Neural cell (in vitro differentiated cells): ENCODE data around the gene TRMT44. TPM values are rescaled to one million over a fixed set of nuclear protein-coding genes. Genes with fewer than 3 reads are reported as not detected.
"Not testable (repeated sequence)": the region's sequence is repeated elsewhere in the genome, so short reads cannot be mapped to it uniquely, and the experiment has no call there.

ENCODE experiments used
- H2AFZ ChIP-seq: fragments of 200-600, 300-800 bp; sonication (generic), shearing (Covaris generic); 2 replicates; pipeline ENCODE4 v1.6.0; 2014; ENCODE audit warnings: low read depth, mild to moderate bottlenecking, antibody characterized with exemption, low read length, moderate library complexity
- H3F3A ChIP-seq: fragments of 200-600 bp; shearing (Covaris generic); 2 replicates; pipeline ENCODE4 v1.6.1; 2016; ENCODE audit warnings: mild to moderate bottlenecking, moderate library complexity, mixed read lengths, antibody characterized with exemption, low read length; ENCODE audit not compliant: insufficient read depth, poor library complexity, severe bottlenecking
- H3K27ac ChIP-seq: fragments of 200-600, 300-800 bp; sonication (generic), shearing (Covaris generic); 2 replicates; pipeline ENCODE4 v1.5.1; 2014; ENCODE audit warnings: mild to moderate bottlenecking, low read length, moderate library complexity
- H3K27me3 ChIP-seq: fragments of 300-800, 200-600 bp; sonication (generic), shearing (Covaris generic); 2 replicates; pipeline ENCODE4 v1.6.0; 2014; ENCODE audit warnings: mild to moderate bottlenecking, low read depth, low read length, moderate library complexity; ENCODE audit not compliant: insufficient read depth
- H3K36me3 ChIP-seq: fragments of 300-800, 200-600 bp; sonication (generic), shearing (Covaris generic); 2 replicates; pipeline ENCODE4 v1.5.1; 2014; ENCODE audit warnings: mild to moderate bottlenecking, antibody characterized with exemption, low read length, moderate library complexity; ENCODE audit not compliant: insufficient read depth
- H3K4me2 ChIP-seq: fragments of 300-800, 200-600 bp; sonication (generic), shearing (Covaris generic); 2 replicates; pipeline ENCODE4 v1.6.0; 2014; ENCODE audit warnings: mild to moderate bottlenecking, low read length
- H3K4me3 ChIP-seq: fragments of 300-800, 200-600 bp; sonication (generic), shearing (Covaris generic); 2 replicates; pipeline ENCODE4 v1.5.1; 2014; ENCODE audit warnings: mild to moderate bottlenecking, low read length, moderate library complexity
- H3K79me2 ChIP-seq: fragments of 200-600 bp; shearing (Covaris generic); replicated peaks from 2 replicates; pipeline ENCODE4 v1.6.0; 2014; ENCODE audit warnings: mild to moderate bottlenecking, low read length, moderate library complexity; ENCODE audit not compliant: insufficient read depth
- H3K9ac ChIP-seq: fragments of 300-800, 200-600 bp; sonication (generic), shearing (Covaris generic); 2 replicates; pipeline ENCODE4 v1.6.1; 2016; ENCODE audit warnings: mild to moderate bottlenecking, low read length, mixed read lengths
- H3K9me2 ChIP-seq: fragments of 200-600 bp; shearing (Covaris generic); 2 replicates; pipeline ENCODE4 v1.6.1; 2016; ENCODE audit warnings: mild to moderate bottlenecking, low read length, mixed read lengths; ENCODE audit not compliant: insufficient read depth
- H3K9me3 ChIP-seq: fragments of 200-600, 300-800 bp; sonication (generic), shearing (Covaris generic); 2 replicates; pipeline ENCODE4 v1.6.1; 2016; ENCODE audit warnings: mild to moderate bottlenecking, mixed run types, low read length, moderate library complexity, mixed read lengths
- H4K20me1 ChIP-seq: fragments of 200-600 bp; shearing (Covaris generic); 2 replicates; pipeline ENCODE4 v1.6.1; 2016; ENCODE audit warnings: mild to moderate bottlenecking, mixed run types; ENCODE audit not compliant: insufficient read depth
- EP300 ChIP-seq: fragments of 450-650 bp; conservative IDR thresholded peaks from 2 replicates; pipeline ENCODE4 v1.6.1; 2014; ENCODE audit warnings: antibody characterized with exemption, mild to moderate bottlenecking, moderate library complexity; ENCODE audit not compliant: poor library complexity, severe bottlenecking
- EZH2 ChIP-seq: fragments of 200-600, 300-800 bp; shearing (Covaris generic), sonication (generic); IDR thresholded peaks from 2 replicates; pipeline ENCODE4 v1.6.1; 2014; ENCODE audit warnings: antibody characterized with exemption, low read length, borderline replicate concordance, mild to moderate bottlenecking; ENCODE audit not compliant: insufficient read depth, poor library complexity, severe bottlenecking
- MXI1 ChIP-seq: fragments of 450-650 bp; conservative IDR thresholded peaks from 2 replicates; pipeline ENCODE4 v1.6.1; 2014; ENCODE audit warnings: antibody characterized with exemption, mild to moderate bottlenecking; ENCODE audit not compliant: poor library complexity, severe bottlenecking
- POLR2AphosphoS5 ChIP-seq: IDR thresholded peaks from 2 replicates; pipeline ENCODE4 v1.6.1; 2012
- RAD21 ChIP-seq: fragments of 450-650 bp; conservative IDR thresholded peaks from 2 replicates; pipeline ENCODE4 v1.6.1; 2014; ENCODE audit warnings: antibody characterized with exemption, mild to moderate bottlenecking, moderate library complexity
- SMC3 ChIP-seq: fragments of 450-650 bp; conservative IDR thresholded peaks from 2 replicates; pipeline ENCODE4 v1.6.1; 2014; ENCODE audit warnings: antibody characterized with exemption, mild to moderate bottlenecking, moderate library complexity; ENCODE audit not compliant: poor library complexity
- TAF1 ChIP-seq: IDR thresholded peaks from 2 replicates; pipeline ENCODE4 v1.6.1; 2012; ENCODE audit warnings: low read depth
- polyA plus RNA-seq: library from polyadenylated mRNA; depleted of rRNA; stranded (reverse); fragments of >200 nt; gene quantifications from 2 replicates; pipeline ENCODE4 v1.2.3, GENCODE V29; 2014
- TF ChIP-seq, protein P1 (sequence below): fragments of 450-650 bp; IDR thresholded peaks from 2 replicates; pipeline ENCODE4 v1.5.1; 2014; ENCODE audit warnings: antibody characterized with exemption, mild to moderate bottlenecking, moderate library complexity; ENCODE audit not compliant: poor library complexity, severe bottlenecking
- TF ChIP-seq, protein P2 (sequence below): IDR thresholded peaks from 2 replicates; pipeline ENCODE4 v1.6.1; 2012; ENCODE audit warnings: borderline replicate concordance

The TRMT44 gene
- polyA plus RNA-seq, 1 donor from 2014 or later: 20.6 TPM

DNA sequence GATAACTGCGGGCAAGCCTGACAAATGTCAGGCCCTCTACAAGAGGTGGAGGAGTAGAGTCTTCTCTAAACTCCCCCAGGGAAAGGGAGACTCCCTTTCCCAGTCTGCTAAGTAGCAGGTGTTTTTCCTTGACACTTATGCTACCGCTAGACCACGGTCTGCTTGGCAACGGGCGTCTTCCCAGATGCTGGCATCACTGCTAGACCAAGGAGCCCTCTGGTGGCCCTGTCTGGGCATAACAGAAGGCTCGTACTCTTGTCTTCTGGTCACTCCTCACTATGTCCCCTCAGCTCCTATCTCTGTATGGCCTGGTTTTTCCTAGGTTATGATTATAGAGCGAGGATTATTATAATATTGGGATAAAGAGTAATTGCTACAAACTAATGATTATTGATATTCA, 33.7 kb upstream of the TRMT44 start:
- H3K4me3 ChIP-seq, H3K9me3 ChIP-seq, H2AFZ ChIP-seq, H3K36me3 ChIP-seq, H3K27ac ChIP-seq, H3K79me2 ChIP-seq, H3K9me2 ChIP-seq, H3K4me2 ChIP-seq, H3K27me3 ChIP-seq, H4K20me1 ChIP-seq, H3F3A ChIP-seq, H3K9ac ChIP-seq: not testable (repeated sequence)
- TF ChIP-seq, protein P1, sequence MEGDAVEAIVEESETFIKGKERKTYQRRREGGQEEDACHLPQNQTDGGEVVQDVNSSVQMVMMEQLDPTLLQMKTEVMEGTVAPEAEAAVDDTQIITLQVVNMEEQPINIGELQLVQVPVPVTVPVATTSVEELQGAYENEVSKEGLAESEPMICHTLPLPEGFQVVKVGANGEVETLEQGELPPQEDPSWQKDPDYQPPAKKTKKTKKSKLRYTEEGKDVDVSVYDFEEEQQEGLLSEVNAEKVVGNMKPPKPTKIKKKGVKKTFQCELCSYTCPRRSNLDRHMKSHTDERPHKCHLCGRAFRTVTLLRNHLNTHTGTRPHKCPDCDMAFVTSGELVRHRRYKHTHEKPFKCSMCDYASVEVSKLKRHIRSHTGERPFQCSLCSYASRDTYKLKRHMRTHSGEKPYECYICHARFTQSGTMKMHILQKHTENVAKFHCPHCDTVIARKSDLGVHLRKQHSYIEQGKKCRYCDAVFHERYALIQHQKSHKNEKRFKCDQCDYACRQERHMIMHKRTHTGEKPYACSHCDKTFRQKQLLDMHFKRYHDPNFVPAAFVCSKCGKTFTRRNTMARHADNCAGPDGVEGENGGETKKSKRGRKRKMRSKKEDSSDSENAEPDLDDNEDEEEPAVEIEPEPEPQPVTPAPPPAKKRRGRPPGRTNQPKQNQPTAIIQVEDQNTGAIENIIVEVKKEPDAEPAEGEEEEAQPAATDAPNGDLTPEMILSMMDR: peak; percentile 42

DNA sequence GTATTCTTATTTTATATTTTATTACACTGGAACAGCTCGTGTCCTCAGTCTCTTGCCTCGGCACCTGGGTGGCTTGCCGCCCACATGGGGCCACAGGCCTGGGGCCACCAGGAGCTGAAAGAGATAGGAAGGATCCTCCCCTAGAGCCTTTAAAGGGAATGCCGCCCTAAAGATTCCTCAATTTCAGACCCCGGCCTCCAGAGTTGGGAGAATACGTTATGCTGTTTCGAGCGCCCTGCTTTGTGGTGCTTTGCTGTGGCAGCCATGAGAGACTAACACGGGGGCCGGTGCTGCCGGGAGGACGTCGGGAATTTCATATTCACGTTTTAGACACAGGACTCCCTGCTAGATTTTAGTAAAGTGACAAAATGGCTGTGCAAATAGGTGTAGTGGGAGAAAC, 33.3 kb upstream of the TRMT44 start:
- TF ChIP-seq, protein P2, sequence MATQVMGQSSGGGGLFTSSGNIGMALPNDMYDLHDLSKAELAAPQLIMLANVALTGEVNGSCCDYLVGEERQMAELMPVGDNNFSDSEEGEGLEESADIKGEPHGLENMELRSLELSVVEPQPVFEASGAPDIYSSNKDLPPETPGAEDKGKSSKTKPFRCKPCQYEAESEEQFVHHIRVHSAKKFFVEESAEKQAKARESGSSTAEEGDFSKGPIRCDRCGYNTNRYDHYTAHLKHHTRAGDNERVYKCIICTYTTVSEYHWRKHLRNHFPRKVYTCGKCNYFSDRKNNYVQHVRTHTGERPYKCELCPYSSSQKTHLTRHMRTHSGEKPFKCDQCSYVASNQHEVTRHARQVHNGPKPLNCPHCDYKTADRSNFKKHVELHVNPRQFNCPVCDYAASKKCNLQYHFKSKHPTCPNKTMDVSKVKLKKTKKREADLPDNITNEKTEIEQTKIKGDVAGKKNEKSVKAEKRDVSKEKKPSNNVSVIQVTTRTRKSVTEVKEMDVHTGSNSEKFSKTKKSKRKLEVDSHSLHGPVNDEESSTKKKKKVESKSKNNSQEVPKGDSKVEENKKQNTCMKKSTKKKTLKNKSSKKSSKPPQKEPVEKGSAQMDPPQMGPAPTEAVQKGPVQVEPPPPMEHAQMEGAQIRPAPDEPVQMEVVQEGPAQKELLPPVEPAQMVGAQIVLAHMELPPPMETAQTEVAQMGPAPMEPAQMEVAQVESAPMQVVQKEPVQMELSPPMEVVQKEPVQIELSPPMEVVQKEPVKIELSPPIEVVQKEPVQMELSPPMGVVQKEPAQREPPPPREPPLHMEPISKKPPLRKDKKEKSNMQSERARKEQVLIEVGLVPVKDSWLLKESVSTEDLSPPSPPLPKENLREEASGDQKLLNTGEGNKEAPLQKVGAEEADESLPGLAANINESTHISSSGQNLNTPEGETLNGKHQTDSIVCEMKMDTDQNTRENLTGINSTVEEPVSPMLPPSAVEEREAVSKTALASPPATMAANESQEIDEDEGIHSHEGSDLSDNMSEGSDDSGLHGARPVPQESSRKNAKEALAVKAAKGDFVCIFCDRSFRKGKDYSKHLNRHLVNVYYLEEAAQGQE: no peak
- TF ChIP-seq MXI1 (no peak), SMC3 (no peak), POLR2AphosphoS5 (no peak), RAD21 (no peak), TAF1 (no peak), EP300 (no peak), EZH2 (no peak)
- TF ChIP-seq, protein P1: no peak
- Histone ChIP-seq H3K9me2 (no peaks in the 10 kb centered on the region), H3K79me2 (no peaks in the 10 kb centered on the region), H3K9me3 (no peaks in the 10 kb centered on the region), H3K27me3 (no peaks in the 10 kb centered on the region), H3K4me3 (no peak overlapping the region), H3K36me3 (no peaks in the 10 kb centered on the region), H3K27ac (no peak overlapping the region), H2AFZ (no peak overlapping the region), H3F3A (no peaks in the 10 kb centered on the region), H3K9ac (no peak overlapping the region), H3K4me2 (no peak overlapping the region), H4K20me1 (no peaks in the 10 kb centered on the region)
